ENCODE results near the gene ACP7. TPM values are rescaled to one million over a fixed set of nuclear protein-coding genes. Genes with fewer than 3 reads are reported as not detected.
A peak's percentile ranks its signal among the peaks of the same experiment; 100 is the strongest.

Gene ACP7
- total and polyA plus RNA-seq, 2 experiments from 2014 or later = not detected

DNA sequence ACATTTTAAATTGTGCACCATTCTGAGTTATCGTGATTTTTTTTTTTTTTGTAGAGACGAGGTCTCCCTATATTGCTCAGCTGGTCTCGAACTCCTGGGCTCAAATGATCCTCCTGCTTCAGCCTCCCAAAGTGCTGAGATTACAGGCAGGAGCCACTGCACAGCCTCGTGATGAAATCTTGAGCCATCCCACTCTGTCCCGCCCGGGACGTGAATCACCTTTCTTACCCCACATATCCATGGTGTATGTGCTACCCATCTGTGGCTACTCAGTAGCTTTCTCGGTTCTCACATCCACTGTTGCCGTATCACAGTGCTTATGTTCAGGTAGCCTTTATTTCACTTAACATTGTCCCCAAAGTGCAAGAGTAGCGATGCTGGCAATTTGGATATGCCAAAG lies 67.9 kb downstream of the ACP7 start:
- TF ChIP-seq, protein P1, sequence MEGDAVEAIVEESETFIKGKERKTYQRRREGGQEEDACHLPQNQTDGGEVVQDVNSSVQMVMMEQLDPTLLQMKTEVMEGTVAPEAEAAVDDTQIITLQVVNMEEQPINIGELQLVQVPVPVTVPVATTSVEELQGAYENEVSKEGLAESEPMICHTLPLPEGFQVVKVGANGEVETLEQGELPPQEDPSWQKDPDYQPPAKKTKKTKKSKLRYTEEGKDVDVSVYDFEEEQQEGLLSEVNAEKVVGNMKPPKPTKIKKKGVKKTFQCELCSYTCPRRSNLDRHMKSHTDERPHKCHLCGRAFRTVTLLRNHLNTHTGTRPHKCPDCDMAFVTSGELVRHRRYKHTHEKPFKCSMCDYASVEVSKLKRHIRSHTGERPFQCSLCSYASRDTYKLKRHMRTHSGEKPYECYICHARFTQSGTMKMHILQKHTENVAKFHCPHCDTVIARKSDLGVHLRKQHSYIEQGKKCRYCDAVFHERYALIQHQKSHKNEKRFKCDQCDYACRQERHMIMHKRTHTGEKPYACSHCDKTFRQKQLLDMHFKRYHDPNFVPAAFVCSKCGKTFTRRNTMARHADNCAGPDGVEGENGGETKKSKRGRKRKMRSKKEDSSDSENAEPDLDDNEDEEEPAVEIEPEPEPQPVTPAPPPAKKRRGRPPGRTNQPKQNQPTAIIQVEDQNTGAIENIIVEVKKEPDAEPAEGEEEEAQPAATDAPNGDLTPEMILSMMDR (IDR thresholded peaks at IDR 0.05; ENCODE audit: low read depth, low read length) = no peak
- H3K27ac ChIP-seq = no peak overlapping the region
- no peak for DNase-seq (ENCODE audit: low read depth in 1 of 2, low spot score in 1 of 2)
- H3K4me3 ChIP-seq = no peak overlapping the region
- H3K36me3 ChIP-seq = no peaks in the 10 kb centered on the region
- no peaks in the 10 kb centered on the region for H3K27me3 ChIP-seq
- no peaks in the 10 kb centered on the region for H3K9me3 ChIP-seq (ENCODE audit: low read depth)
- H3K4me1 ChIP-seq (ENCODE audit: low read depth) = peaks cover 17% of the 10 kb centered on the region

GRCh38 chr19:39154100-39154628 lies 70.0 kb downstream of the ACP7 start:
- Histone ChIP-seq H3K27ac (no peak overlapping the region), H3K4me1 (ENCODE audit: low read depth) (peaks cover 24% of the 10 kb centered on the region), H3K4me3 (no peak overlapping the region), H3K9me3 (ENCODE audit: low read depth) (no peaks in the 10 kb centered on the region), H3K27me3 (no peaks in the 10 kb centered on the region), H3K36me3 (no peaks in the 10 kb centered on the region)
- TF ChIP-seq, protein P1 (IDR thresholded peaks at IDR 0.05; ENCODE audit: low read depth, low read length) = no peak
- DNase-seq (ENCODE audit: low read depth in 1 of 2, low spot score in 1 of 2) = no peak

GRCh38 chr19:39154629-39155100 lies 70.5 kb downstream of the ACP7 start:
- Histone ChIP-seq H3K36me3 (no peaks in the 10 kb centered on the region), H3K27ac (no peak overlapping the region), H3K4me3 (no peak overlapping the region), H3K4me1 (ENCODE audit: low read depth) (peaks cover 24% of the 10 kb centered on the region), H3K27me3 (no peaks in the 10 kb centered on the region), H3K9me3 (ENCODE audit: low read depth) (no peaks in the 10 kb centered on the region)
- TF ChIP-seq, protein P1 (IDR thresholded peaks at IDR 0.05; ENCODE audit: low read depth, low read length) = no peak
- peak in 1 of 2 donors; percentile 6 for DNase-seq (ENCODE audit: low read depth in 1 of 2, low spot score in 1 of 2)

DNA sequence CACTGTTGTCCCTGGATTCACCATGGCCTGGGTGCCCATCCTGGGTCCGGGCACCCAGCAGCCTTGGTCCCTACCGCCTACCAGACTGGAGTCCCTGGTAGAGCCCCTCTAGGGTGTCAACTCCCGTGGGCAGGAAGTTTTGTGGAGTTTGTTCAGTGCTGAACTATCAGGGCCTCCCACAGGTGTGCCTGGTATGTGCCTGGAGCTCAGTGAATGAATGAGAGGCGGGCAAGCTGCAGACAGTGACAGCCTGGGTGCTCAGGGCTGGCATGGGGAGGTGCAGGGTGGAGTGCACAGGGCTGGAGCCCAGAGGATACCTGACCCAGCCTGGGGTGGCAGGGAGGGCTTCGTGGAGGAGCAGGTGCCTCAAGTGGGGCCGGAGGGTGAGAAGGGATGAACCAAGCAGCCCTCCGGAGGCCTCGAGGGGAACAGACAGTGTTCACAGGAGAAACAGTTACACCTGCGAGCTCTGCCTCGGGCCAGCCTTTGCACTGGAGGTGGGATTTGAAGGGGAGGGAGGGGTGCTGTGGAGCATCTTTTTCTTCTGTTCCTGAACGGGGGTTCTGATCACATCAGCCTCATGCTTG lies 71.0 kb downstream of the ACP7 start:
- Histone ChIP-seq H3K27me3 (no peaks in the 10 kb centered on the region), H3K27ac (no peak overlapping the region), H3K36me3 (no peaks in the 10 kb centered on the region), H3K4me3 (no peak overlapping the region), H3K4me1 (ENCODE audit: low read depth) (peaks cover 24% of the 10 kb centered on the region), H3K9me3 (ENCODE audit: low read depth) (no peaks in the 10 kb centered on the region)
- DNase-seq (ENCODE audit: low read depth in 1 of 2, low spot score in 1 of 2) = no peak
- TF ChIP-seq, protein P1 (IDR thresholded peaks at IDR 0.05; ENCODE audit: low read depth, low read length) = no peak

- TF ChIP-seq, protein P1 (IDR thresholded peaks at IDR 0.05; ENCODE audit: low read depth, low read length) = no peak
- Histone ChIP-seq H3K27me3 (no peaks in the 10 kb centered on the region), H3K36me3 (no peaks in the 10 kb centered on the region), H3K27ac (peak overlapping the region; percentile 68), H3K4me3 (no peak overlapping the region), H3K9me3 (ENCODE audit: low read depth) (no peaks in the 10 kb centered on the region), H3K4me1 (ENCODE audit: low read depth) (peaks cover 21% of the 10 kb centered on the region)
- no peak for DNase-seq (ENCODE audit: low read depth in 1 of 2, low spot score in 1 of 2)
These were observed 71.6 kb downstream of the ACP7 start for GRCh38 chr19:39155741-39156140.

Data from cardiac muscle cell (in vitro differentiated cells and primary cell).